AG09319 (cell line): Measurements from ENCODE around the gene PLXDC2.

Source experiments
- DNase-seq: peaks from one replicate; pipeline ENCODE4 v3.0.0-alpha.2; 2010; ENCODE audit warnings: low read depth; ENCODE audit errors: extremely low read depth
- TF ChIP-seq, protein P1 (sequence below): IDR thresholded peaks from 2 replicates; pipeline ENCODE4 v1.5.1; 2011; ENCODE audit warnings: low read depth, mild to moderate bottlenecking, inconsistent platforms, low read length, moderate library complexity

PLXDC2 gene

DNA sequence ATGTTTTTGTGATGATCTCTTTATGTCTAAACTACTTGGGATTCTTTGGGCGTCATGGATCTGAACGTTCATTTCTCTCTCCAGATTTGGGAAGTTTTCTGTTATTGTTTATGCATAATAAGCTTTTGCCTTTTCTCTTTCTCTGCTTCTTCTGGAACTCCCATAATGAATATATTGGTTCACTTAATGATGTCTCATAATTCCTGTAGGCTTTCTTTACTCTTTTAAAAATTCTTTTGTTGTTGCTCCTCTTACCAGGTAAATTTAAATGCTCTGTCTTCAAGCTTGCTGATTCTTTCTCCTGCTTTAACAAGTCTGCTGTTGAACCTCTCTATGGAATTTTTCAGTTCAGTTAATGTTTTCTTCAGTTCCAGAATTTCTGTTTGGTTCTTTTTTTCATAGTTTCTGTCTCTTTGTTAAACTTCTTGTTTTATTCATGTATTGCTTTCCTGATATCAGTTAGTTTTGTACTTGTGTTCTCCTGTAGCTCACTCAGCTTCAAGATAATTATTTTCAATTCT is 317.5 kb downstream of the PLXDC2 start:
- TF ChIP-seq, protein P1, sequence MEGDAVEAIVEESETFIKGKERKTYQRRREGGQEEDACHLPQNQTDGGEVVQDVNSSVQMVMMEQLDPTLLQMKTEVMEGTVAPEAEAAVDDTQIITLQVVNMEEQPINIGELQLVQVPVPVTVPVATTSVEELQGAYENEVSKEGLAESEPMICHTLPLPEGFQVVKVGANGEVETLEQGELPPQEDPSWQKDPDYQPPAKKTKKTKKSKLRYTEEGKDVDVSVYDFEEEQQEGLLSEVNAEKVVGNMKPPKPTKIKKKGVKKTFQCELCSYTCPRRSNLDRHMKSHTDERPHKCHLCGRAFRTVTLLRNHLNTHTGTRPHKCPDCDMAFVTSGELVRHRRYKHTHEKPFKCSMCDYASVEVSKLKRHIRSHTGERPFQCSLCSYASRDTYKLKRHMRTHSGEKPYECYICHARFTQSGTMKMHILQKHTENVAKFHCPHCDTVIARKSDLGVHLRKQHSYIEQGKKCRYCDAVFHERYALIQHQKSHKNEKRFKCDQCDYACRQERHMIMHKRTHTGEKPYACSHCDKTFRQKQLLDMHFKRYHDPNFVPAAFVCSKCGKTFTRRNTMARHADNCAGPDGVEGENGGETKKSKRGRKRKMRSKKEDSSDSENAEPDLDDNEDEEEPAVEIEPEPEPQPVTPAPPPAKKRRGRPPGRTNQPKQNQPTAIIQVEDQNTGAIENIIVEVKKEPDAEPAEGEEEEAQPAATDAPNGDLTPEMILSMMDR: no peak

DNA sequence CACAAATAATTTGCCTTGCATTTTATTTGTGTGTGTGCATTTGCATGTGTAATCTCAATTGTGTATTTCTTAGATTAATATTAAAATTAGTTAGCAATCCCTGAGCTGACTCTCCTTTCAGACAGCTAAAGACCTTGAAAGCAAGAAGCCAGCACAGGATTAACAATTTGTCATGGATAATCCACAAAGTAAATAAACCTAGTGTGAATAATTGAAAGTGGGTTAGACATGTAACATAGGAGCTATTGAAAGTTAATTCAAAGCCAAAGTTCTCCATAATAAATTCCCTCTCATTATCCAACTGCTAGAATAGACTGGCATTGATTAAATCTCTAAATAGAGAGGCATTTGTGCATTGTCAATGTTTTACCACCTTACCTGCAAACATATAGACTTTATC is 326.1 kb downstream of the PLXDC2 start:
- TF ChIP-seq, protein P1: no peak
- no peak for DNase-seq

More for the DNA sequence above, 317.5 kb downstream of the PLXDC2 start:
- no peak for DNase-seq

DNA sequence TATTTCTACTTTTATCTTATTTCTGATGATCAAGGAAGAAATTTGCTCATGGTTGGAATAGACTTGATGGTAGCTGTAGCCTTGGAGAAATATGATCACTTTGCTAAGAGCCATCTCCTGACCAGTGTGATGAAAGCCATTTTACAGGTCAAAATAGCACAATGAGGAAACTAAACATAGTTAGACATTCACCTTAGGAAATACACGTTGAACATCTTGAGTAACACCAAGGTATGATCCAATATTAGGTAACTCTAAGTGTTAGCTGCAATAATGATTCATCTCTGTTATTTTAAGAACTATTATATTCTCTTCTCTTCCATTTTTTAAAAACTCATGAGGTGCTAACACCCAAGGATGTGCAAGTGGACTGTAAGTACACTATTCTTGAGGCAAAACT is 328.0 kb downstream of the PLXDC2 start:
- TF ChIP-seq, protein P1: no peak
- DNase-seq: no peak

DNA sequence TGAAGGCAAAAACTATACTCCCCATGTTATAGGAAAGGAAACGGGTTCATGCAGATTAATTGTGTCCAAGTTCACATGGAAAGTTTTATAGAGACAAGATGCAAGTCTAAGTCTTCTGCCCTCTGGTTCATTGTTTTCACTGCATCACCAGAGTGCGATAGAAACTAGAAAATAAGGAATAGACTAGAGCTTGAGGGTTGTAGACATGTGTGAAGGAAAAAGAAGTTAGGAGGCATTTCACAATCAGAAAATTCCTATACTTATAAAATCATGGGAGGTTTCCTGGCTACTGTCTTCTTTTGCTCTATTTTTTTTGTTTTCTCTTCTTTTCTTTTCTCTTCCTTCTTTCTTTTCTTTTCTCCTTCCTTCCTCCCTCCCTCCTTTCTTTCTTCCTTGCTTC is 329.8 kb downstream of the PLXDC2 start:
- DNase-seq: no peak
- TF ChIP-seq, protein P1: no peak

DNA sequence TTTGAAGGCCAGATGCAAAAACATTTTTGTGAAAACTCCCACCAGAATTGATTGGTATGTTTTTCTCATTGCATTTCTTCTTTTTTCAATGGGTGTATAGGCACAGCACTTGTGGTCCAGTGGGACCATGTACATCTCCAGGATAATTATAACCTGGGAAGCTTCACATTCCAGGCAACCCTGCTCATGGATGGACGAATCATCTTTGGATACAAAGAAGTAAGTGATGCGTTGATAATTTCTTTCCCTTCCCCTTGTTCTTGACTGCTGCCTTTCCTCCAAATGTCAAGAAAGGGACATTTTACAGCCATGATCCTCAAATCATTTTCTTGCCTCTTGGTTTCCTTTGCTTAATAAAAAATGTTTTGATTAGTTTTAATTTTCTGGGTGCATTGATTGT is 331.5 kb downstream of the PLXDC2 start:
- TF ChIP-seq, protein P1: no peak
- no peak for DNase-seq

DNA sequence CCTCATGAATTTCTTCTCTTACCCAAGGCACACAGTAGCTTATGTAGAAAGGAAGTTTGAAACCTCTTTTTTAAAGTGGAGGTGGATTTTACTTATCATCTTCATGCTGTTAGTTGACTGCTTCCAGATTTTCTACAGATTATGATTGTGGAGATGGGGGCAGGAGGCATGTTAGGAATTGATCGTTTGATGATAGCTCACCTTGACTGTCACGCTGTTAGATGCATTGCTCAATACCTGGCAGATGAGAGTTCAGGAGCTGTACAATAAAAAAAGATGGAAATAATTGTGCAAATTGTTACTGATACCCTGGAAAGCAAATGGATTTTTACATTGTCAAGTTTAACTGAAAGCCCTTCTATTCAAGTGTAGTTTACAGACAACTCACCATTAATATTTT is 340.3 kb downstream of the PLXDC2 start:
- TF ChIP-seq, protein P1: no peak
- DNase-seq: no peak

DNA sequence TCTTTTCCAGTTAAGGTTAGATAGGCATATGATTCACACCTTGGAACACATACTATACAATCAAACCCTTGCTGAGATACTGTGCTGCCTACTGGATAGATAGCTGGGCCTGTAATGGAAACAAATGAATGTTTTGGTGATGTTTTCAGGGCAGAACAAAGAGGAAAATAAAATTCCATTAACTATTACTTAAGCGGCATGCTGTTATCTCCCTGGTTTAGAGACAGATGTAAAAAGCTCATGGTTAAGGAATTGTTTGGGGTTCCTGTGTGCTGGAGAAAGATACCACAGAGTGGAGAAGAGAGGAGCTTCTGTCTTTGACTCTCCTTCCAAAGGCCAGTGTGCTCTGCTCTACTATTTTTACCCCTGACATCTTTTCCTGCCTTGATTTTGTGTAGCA is 341.1 kb downstream of the PLXDC2 start:
- TF ChIP-seq, protein P1: no peak
- DNase-seq: no peak
